Measurements from ENCODE around the gene FGF8.
"Not testable (repeated sequence)": the region's sequence is repeated elsewhere in the genome, so short reads cannot be mapped to it uniquely, and the experiment has no call there.

The FGF8 gene

GRCh38 chr10:101775273-101776160 is at the start of gene FGF8:
FGF8 (minus strand) TSS chr10:101776114; CDS start chr10:101775900, 214 bp downstream.
- no peak for DNase-seq

- no peak for DNase-seq
Measured at GRCh38 chr10:101824736-101825135, 48.8 kb upstream of the FGF8 start.

GRCh38 chr10:101818872-101819633 is 43.1 kb upstream of the FGF8 start:
- DNase-seq: no peak

GRCh38 chr10:101818119-101818871 is 42.4 kb upstream of the FGF8 start, which contains the start of gene OGA:
OGA (minus strand) TSS chr10:101818444; CDS start chr10:101818022, 422 bp downstream.
- peak; percentile 99 to 100 (median 100) for DNase-seq

- DNase-seq: peak in 2 of 4 experiments; percentile 31 to 40
Measured at GRCh38 chr10:101817337-101818118, 41.6 kb upstream of the FGF8 start.

- no peak for DNase-seq
Measured at GRCh38 chr10:101816913-101817336, 41.0 kb upstream of the FGF8 start.

- no peak for DNase-seq
Measured at GRCh38 chr10:101816376-101816775, 40.5 kb upstream of the FGF8 start.

- DNase-seq: no peak
Measured at GRCh38 chr10:101814466-101815071, 38.7 kb upstream of the FGF8 start.

GRCh38 chr10:101812606-101813005 is 36.7 kb upstream of the FGF8 start:
- DNase-seq: no peak

GRCh38 chr10:101807158-101807557 is 31.2 kb upstream of the FGF8 start:
- no peak for DNase-seq

- DNase-seq: no peak
Measured at GRCh38 chr10:101803511-101803910, 27.6 kb upstream of the FGF8 start.

- no peak for DNase-seq
Measured at GRCh38 chr10:101797403-101798059, 21.6 kb upstream of the FGF8 start.

GRCh38 chr10:101793526-101793925 is 17.6 kb upstream of the FGF8 start:
- no peak for DNase-seq

GRCh38 chr10:101789686-101790085 is 13.8 kb upstream of the FGF8 start:
- DNase-seq: no peak

GRCh38 chr10:101789231-101789630 is 13.3 kb upstream of the FGF8 start:
- not testable (repeated sequence) for DNase-seq

GRCh38 chr10:101785801-101786200 is 9.9 kb upstream of the FGF8 start:
- DNase-seq: no peak

- no peak for DNase-seq
Measured at GRCh38 chr10:101784558-101784957, 8.6 kb upstream of the FGF8 start.

GRCh38 chr10:101783736-101784118 is 7.8 kb upstream of the FGF8 start:
- no peak for DNase-seq

GRCh38 chr10:101782811-101783735 is 7.2 kb upstream of the FGF8 start, which contains the start of gene NPM3:
NPM3 (minus strand) TSS chr10:101783446; CDS start chr10:101783390, 56 bp downstream.
- DNase-seq: peak; percentile 57 to 76 (median 64)

Measured in activated CD4-positive, CD25-positive, alpha-beta regulatory T cell (primary cell).